Measurements from ENCODE around the gene FAM98A. TPM values are rescaled to one million over a fixed set of nuclear protein-coding genes. Genes with fewer than 3 reads are reported as not detected.

The FAM98A gene
- total and polyA plus RNA-seq, 2 of the 4 experiments (the other 2 are of a cell fraction): 113 to 131 TPM

GRCh38 chr2:33577668-33578067, 21.4 kb downstream of the FAM98A start:
- H3K4ac ChIP-seq (ENCODE audit: low read depth, low read length): no peak overlapping the region
- peak overlapping the region; percentile 4; the same call in 1 of the 2 replicates for H3K4me2 ChIP-seq (ENCODE audit: low read depth, low read length)
- no peaks in the 10 kb centered on the region for H3K9me1 ChIP-seq (ENCODE audit: insufficient read depth, low read length)
- H2BK15ac ChIP-seq (ENCODE audit: low read depth, low read length): no peak overlapping the region
- no peak overlapping the region for H3K18ac ChIP-seq (ENCODE audit: low read depth, low read length)
- H4K5ac ChIP-seq (ENCODE audit: low read depth, low read length): no peak overlapping the region
- ChIA-PET CTCF (no interaction called here), POLR2A (ENCODE audit: unreplicated experiment) (no interaction called here)
- H4K20me1 ChIP-seq (ENCODE audit: insufficient read depth, low read length): no peaks in the 10 kb centered on the region
- DNase-seq (peak; percentile 32), ATAC-seq (ENCODE audit: low read depth) (peak; percentile 66)
- H3K56ac ChIP-seq (ENCODE audit: extremely low read depth, insufficient read depth, low read length): no peak overlapping the region
- no peak overlapping the region for H2BK20ac ChIP-seq (ENCODE audit: low read depth, low read length)
- no peak overlapping the region for H4K8ac ChIP-seq (ENCODE audit: low read depth in 2 of 2, low read length in 2 of 2)
- H3K36me3 ChIP-seq (ENCODE audit: control insufficient read depth, insufficient read depth, low read length): no peaks in the 10 kb centered on the region
- no peak overlapping the region for H3K4me3 ChIP-seq (ENCODE audit: insufficient read depth, low read depth, low read length)
- TF ChIP-seq CEBPB (IDR thresholded peaks at IDR 0.05; ENCODE audit: low read depth, low read length) (peak; percentile 26; the same call in 1 of the 2 replicates), USF2 (IDR thresholded peaks at IDR 0.05; ENCODE audit: low read depth, low read length) (no peak)
- H4K91ac ChIP-seq (ENCODE audit: insufficient read depth, low read depth, low read length): no peak overlapping the region
- no peak overlapping the region for H3K9ac ChIP-seq (ENCODE audit: low read depth, low read length)
- intact Hi-C loops (cut with micrococcal nuclease) (no loop called here), dilution Hi-C loops (cut with HindIII; ENCODE audit: low sequenced_read_pairs, unreplicated experiment) (no loop called here), in situ Hi-C loops (cut with MboI; ENCODE audit: low sequenced_read_pairs) (no loop called here)
- H3K23ac ChIP-seq (ENCODE audit: low read depth, low read length): no peak overlapping the region
- no peak overlapping the region for H2AFZ ChIP-seq (replicated peaks; ENCODE audit: low read length, poor library complexity)
- H3K4me1 ChIP-seq (ENCODE audit: control insufficient read depth, insufficient read depth, low read length): no peaks in the 10 kb centered on the region
- no peak overlapping the region for H3K14ac ChIP-seq (replicated peaks; ENCODE audit: low read depth, low read length)
- no peak overlapping the region for H2AK5ac ChIP-seq (ENCODE audit: low read depth, low read length)
- WGBS, 2 experiments (ENCODE audit: extremely low coverage in 2 of 2, insufficient read length in 1 of 2): no CpG with 5 or more reads among the region's 2 CpGs
- H2AK9ac ChIP-seq (replicated peaks; ENCODE audit: low read depth, low read length, poor library complexity): no peak overlapping the region
- H3K79me1 ChIP-seq (ENCODE audit: low read depth in 1 of 2, low read length in 2 of 2): peaks cover 0 to 12% of the 10 kb centered on the region in 2 experiments; a peak in 3 of 4 replicates
- no peaks in the 10 kb centered on the region for H3K9me3 ChIP-seq (ENCODE audit: control insufficient read depth, insufficient read depth, low read length)
- H2BK5ac ChIP-seq (ENCODE audit: low read depth, low read length, poor library complexity, severe bottlenecking): no peak overlapping the region
- BruUV-seq (replicated peaks): no TSS peak
- no peak overlapping the region for H2BK120ac ChIP-seq (ENCODE audit: low read depth, low read length)
- H3K27me3 ChIP-seq (ENCODE audit: control insufficient read depth, insufficient read depth, low read length): no peaks in the 10 kb centered on the region
- no peak overlapping the region for H3K27ac ChIP-seq (ENCODE audit: insufficient read depth, low read length)

Data from IMR-90 (cell line).